ENCODE measurements around the gene SPR.

GRCh38 chr2:72846171-72847095 lies 40.8 kb upstream of the SPR start:
- TF ChIP-seq SP1 (IDR thresholded peaks at IDR 0.05) (no peak), BHLHE40 (IDR thresholded peaks at IDR 0.05; ENCODE audit: borderline replicate concordance) (no peak), ARNT (IDR thresholded peaks at IDR 0.05) (no peak), FOXA1 (IDR thresholded peaks at IDR 0.05) (no peak), SUZ12 (IDR thresholded peaks at IDR 0.05) (no peak), ZNF384 (IDR thresholded peaks at IDR 0.05) (no peak), TARDBP (IDR thresholded peaks at IDR 0.05) (no peak)
